Ramos (cell line): ENCODE data around the gene SEMA6C.
"Not testable (repeated sequence)": the region's sequence is repeated elsewhere in the genome, so short reads cannot be mapped to it uniquely, and the experiment has no call there.

Experiments used
- in situ Hi-C: fragments of 300-500 bp; cut with MboI; formaldehyde crosslinking; loops from one replicate; pipeline ENCODE4 v1.14.3; 2022; ENCODE audit warnings: low sequenced_read_pairs; ENCODE audit not compliant: unreplicated experiment

Gene SEMA6C

GRCh38 chr1:151146412-151147131 is at the start of gene SEMA6C:
Gene SEMA6C (minus strand): TSS chr1:151146631. CDS start chr1:151142621, 4,010 bp downstream.
- in situ Hi-C loops = no loop called here

- in situ Hi-C loops = not testable (repeated sequence)
These were observed 48.6 kb upstream of the SEMA6C start for GRCh38 chr1:151194894-151195594.

DNA sequence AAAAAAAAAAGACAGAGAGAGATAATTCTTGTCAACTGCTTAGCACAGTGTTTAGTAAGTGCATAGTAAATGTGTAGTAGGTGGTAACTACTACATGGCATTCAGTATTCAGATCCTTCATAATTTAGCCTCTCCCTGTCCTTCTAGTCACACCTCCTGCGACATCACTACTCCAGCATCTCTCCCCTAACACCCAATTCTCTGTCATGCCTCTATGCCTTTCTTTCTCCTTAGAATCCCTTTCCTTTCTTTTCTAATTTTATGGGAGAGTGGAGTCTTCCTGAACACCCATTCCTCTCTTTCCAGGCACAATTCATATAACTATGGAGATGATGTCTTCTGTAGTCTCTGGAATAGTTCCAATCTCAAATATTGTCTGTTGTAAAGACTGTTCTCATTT is 47.4 kb upstream of the SEMA6C start:
- in situ Hi-C loops = no loop called here

DNA sequence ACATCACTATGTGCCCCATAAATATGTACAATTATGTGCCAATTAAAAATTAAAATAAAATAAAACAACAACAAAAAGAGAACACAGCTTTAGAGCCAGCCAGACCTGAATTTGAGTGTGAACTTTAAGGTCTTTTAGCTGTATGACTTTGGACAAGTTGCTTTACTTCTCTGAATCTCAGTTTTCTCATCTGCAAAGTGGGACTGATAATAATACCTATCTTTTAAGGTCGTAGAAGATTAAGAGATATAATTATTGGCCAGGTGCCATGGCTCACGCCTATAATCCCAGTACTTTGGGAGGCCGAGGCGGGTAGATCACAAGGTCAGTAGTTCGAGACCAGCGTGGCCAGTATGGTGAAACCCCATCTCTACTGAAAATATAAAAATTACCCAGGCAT is 46.9 kb upstream of the SEMA6C start:
- in situ Hi-C loops = no loop called here

GRCh38 chr1:151192047-151192446 is 45.6 kb upstream of the SEMA6C start:
- in situ Hi-C loops = no loop called here

DNA sequence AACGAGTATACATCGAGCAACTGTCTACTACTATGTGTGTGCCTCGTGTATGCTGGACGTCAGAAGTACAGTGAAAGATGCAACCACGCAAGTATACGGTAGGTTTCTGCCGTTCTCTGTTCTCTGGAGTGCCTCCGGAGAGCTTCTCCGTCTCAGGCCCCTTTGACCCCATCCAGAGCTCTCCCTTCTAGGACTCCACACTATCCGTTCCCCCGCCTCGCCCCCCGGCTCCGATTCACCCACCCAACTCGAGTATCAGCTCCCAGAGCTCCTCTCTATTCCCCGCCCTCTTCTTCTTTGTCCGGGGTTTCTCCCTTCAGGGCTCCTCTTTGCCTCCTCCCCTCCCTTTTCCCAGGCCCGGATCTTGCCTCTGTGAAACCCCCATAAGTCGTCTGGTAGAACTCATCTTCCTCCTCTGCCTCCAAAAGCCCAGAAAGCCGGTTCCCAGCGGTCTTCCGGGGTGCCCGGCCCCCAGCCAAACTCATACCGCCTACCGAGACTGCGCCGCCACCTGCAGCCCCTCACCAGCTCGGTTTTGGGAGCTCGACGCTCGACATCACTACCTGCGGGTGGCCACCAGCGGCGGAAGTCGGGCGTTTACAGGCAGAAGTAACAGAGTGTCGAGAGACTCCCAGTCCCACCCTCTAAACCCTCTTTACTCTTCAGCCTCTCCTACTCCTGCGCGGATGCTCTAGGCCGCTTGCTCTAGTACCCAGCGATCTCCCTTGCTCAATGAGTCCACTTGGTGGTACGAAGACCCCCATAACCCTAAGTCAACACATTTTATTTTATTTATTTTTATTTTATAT is 43.4 kb upstream of the SEMA6C start, which contains the start of gene VPS72:
VPS72 (minus strand) TSS at position 561 of the 809 bp plus-strand sequence; CDS start at position 485, 76 bp downstream.
- in situ Hi-C loops = no loop called here

DNA sequence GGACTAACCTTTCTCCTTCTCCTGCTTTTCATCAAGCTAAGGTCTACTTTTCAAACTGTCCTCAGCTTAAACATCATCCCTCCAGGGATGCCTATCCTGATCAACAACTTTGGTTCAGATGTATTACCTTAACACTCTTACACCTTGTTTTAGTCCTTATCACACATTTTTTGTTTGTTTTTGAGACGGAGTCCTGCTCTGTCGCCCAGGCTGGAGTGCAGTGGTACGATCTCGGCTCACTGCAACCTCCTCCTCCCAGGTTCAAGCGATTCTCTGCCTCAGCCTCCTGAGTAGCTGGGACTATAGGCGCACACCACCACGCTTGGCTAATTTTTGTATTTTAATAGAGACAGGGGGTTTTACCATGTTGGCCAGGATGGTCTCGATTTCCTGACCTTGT is 42.2 kb upstream of the SEMA6C start:
- in situ Hi-C loops = not testable (repeated sequence)

GRCh38 chr1:151187205-151187604 is 40.8 kb upstream of the SEMA6C start:
- in situ Hi-C loops = no loop called here

DNA sequence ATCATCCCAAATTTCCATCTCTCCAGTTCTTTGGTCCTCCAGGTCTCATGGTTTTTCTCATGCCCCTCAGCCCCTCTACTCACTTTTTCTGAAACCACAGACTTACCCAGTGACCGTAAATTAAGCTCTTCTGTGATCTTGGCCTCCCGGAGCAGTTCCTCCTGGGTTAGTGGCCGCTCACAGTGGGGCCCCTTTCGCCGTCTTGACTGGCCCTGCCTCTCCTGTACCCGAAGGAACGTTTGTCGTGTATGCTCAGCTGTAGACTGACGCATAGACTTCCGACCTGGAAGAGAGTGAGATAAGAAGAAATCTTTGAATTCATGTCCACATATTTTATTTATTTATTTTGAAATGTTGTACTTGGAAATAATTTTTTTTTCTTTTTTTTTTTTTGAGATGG is 37.8 kb upstream of the SEMA6C start:
- in situ Hi-C loops = no loop called here

DNA sequence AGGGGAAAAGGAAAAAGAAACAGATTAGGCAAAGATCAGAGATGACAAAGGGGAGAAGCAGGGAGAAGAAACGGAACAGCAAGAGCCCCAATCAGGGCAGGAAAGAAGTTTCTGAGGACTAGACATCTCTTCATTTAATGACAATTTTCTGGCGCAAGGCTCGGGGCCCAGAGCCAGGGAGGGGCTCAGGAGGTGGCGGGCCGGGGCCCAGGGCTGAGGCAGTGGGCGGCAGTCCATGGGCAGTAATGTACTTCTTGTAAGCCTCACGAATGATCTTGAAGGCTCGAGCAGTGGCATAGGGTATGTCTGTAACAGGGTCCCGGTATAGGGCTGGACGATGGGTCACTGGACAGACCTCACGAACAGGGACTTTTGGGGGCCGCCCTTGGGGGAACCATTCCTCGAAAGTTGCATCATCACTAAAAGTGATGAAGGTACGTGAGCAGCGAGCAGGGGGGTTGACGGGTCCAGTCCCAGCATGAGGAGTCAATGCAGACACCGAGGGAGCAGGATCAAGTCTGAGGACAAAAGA is 30.1 kb upstream of the SEMA6C start:
- in situ Hi-C loops = no loop called here

DNA sequence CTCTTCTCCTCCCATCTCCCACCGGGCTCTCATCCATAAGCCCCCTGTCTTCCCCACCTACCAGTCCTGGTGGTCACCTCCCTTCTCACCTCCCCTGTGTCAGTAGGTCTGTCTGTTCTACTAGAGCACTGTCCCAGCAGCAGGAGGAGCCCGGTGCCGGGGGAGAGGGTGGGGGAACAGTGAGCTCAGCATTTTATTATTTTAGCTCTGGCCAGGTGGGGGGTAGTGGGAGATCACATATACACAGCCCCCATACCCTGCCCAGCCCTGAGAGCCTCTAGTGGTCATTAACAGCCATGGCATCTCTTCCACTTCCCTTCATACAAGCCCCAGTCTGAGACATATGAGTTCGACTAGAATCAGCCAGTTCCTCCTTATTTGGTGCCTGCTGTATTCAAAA is 29.4 kb upstream of the SEMA6C start, which contains the start of gene TMOD4:
TMOD4 (minus strand) TSS at position 119 of the 400 bp plus-strand sequence. CDS start 1,106 bp downstream, outside the sequence.
- in situ Hi-C loops = no loop called here

DNA sequence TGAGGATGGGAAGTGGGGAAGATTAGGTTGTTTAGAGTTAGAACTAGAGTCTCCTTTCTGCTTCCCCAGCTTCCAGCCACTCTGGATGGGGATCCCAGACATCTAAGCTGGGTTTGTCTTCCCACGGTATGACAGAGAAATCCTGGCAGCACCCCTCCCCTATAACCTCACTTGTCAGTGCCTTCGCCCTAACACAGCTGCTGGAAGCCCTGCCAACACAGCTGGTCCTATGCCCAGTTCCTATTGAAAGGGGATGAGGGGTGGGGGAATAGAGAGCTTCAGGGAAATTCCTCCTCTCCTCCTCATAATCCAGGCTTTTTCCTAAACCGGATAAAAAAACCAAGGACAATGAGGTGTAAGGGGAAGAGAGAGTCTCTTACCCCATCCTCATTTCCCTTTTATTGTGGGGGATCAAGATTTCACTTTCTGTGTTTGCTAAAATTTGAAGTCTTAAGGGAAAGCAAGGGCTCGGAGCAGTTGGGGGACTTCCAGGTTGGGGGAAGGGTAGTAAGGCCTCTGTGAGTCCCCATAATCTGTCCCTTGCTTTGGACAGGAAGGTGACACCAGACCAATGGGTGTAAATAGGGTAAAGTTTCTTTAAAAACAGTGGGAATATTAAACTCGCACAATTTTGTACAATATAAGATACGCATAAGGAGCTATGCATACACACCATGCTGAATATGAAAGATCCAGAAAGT is 28.8 kb upstream of the SEMA6C start:
- in situ Hi-C loops = no loop called here

GRCh38 chr1:151171190-151171589 is 24.8 kb upstream of the SEMA6C start:
- in situ Hi-C loops = no loop called here

DNA sequence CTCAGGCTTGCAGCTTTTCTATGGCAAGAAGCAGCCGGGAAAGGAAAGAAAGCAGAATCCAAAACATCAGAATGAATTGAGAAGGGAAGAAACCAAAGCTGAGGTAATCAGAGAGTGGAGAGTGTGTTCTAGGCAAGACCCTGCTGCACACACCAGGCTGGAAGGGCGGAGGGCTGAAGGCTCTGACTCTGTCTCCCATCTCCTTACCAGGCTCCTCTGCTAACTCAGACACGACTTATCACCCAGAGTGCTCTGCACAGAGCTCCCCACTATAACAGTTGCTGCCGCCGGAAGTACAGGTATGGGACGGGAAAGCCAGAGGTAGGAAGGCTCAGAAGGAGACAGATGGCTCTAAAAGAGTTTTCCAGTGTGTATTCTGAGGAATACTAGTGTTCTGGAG is 20.7 kb upstream of the SEMA6C start:
- in situ Hi-C loops = no loop called here

GRCh38 chr1:151166505-151166956 is 20.1 kb upstream of the SEMA6C start:
- in situ Hi-C loops = no loop called here

- in situ Hi-C loops = no loop called here
These were observed 19.5 kb upstream of the SEMA6C start, which contains the start of the genes LYSMD1 and SCNM1 for GRCh38 chr1:151165738-151166504. Gene LYSMD1 (minus strand): TSS chr1:151165902. CDS start chr1:151165258, 644 bp downstream. Gene SCNM1 (plus strand): TSS chr1:151166144. CDS start chr1:151166153, 9 bp downstream.

DNA sequence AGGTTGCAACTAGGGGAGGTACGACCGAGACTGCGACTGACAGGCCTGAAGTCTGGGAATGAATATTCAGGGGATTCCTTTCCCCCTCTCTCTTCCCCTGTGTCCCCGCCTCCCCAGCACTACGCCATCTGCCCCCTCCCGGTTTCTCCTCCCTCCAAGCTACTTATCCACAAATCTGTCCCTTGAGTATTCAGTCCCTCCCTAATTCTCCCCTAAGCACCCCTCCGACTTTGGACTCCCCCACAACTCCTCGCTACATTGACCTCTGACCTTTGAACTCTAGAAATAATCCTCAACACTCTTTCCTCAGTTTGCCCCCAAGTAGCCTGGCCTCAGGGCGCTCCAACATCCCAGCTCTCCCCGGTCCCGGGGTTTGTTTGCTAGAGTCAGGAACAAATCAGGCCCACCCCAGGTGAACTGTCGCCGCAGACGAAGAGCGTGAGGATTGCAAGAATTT is 18.9 kb upstream of the SEMA6C start:
- in situ Hi-C loops = no loop called here

- in situ Hi-C loops = no loop called here
These were observed 18.4 kb upstream of the SEMA6C start for GRCh38 chr1:151164732-151165280.
